Renal cortex interstitium (tissue), 11 donors: Measurements from ENCODE around the gene EGFR. TPM values are rescaled to one million over a fixed set of nuclear protein-coding genes. Genes with fewer than 3 reads are reported as not detected.
"Not testable (repeated sequence)": the region's sequence is repeated elsewhere in the genome, so short reads cannot be mapped to it uniquely, and the experiment has no call there.

Experiments used
- DNase-seq, 11 donors: peaks; one replicate each; pipeline ENCODE4 v3.0.0-alpha.2; 2013; ENCODE audit warnings: low read depth in 9 of 11, low spot score in 4 of 11; ENCODE audit errors: extremely low read depth in 1 of 11
- polyA plus RNA-seq, 3 donors: library from polyadenylated mRNA; unstranded; fragments of 120-200 nt; gene quantifications; one replicate each; pipeline ENCODE4 v1.2.1, GENCODE V29; 2013; ENCODE audit not compliant: insufficient read length in 3 of 3

The EGFR gene
- polyA plus RNA-seq, 3 donors = 29.9 to 33.1 (median 30.3) TPM

- DNase-seq = no peak
Observed at GRCh38 chr7:55026867-55027490, 8.2 kb downstream of the EGFR start.

GRCh38 chr7:55028011-55028410 is 9.2 kb downstream of the EGFR start:
- no peak for DNase-seq

GRCh38 chr7:55030314-55030713 is 11.5 kb downstream of the EGFR start:
- no peak for DNase-seq

GRCh38 chr7:55031075-55031474 is 12.3 kb downstream of the EGFR start:
- DNase-seq = no peak

- DNase-seq = no peak
Observed at GRCh38 chr7:55032069-55032699, 13.4 kb downstream of the EGFR start.

- no peak for DNase-seq
Observed at GRCh38 chr7:55033236-55033846, 14.5 kb downstream of the EGFR start.

- DNase-seq = no peak
Observed at GRCh38 chr7:55034776-55035175, 16.0 kb downstream of the EGFR start.

GRCh38 chr7:55035410-55035809 is 16.6 kb downstream of the EGFR start:
- not testable (repeated sequence) for DNase-seq

GRCh38 chr7:55036950-55037736 is 18.3 kb downstream of the EGFR start:
- DNase-seq = no peak

GRCh38 chr7:55043691-55044370 is 25.0 kb downstream of the EGFR start:
- DNase-seq = no peak

GRCh38 chr7:55044371-55044717 is 25.5 kb downstream of the EGFR start:
- DNase-seq = no peak

- DNase-seq = no peak
Observed at GRCh38 chr7:55044791-55045190, 26.0 kb downstream of the EGFR start.

GRCh38 chr7:55046582-55047342 is 27.9 kb downstream of the EGFR start:
- DNase-seq = no peak

- no peak for DNase-seq
Observed at GRCh38 chr7:55048221-55048859, 29.5 kb downstream of the EGFR start.

- DNase-seq = no peak
Observed at GRCh38 chr7:55050281-55050680, 31.5 kb downstream of the EGFR start.

GRCh38 chr7:55052081-55052480 is 33.3 kb downstream of the EGFR start:
- DNase-seq = no peak

- DNase-seq = no peak
Observed at GRCh38 chr7:55052741-55053427, 34.1 kb downstream of the EGFR start.
